IMR-90 (cell line): ENCODE data around the gene ALK. TPM values are rescaled to one million over a fixed set of nuclear protein-coding genes. Genes with fewer than 3 reads are reported as not detected.

Experiments
- ATAC-seq: fragments of 200-7000 bp; cut with Tn5 transposase; 2 replicates; pipeline ENCODE4 v1.9.1; 2020; ENCODE audit warnings: low read depth, mild to moderate bottlenecking, moderate library complexity
- BruUV-seq: library from RNA; stranded (reverse); fragments of 400-500 nt; replicated peaks from 2 replicates; lab custom pipeline; 2021; lab: Mats Ljungman, UMichigan
- CTCF ChIA-PET: fragments of 300-600 bp; formaldehyde crosslinking; extraction: SDS; loops from one replicate; lab custom pipeline; 2021; ENCODE audit warnings: antibody characterized with exemption; lab: Yijun Ruan, JAX
- POLR2A ChIA-PET: fragments of 300-600 bp; sonication (Branson Sonifier 250); formaldehyde crosslinking; loops from one replicate; lab custom pipeline; 2022; ENCODE audit warnings: antibody characterized with exemption; ENCODE audit not compliant: unreplicated experiment; lab: Charles Lee
- DNase-seq: peaks from one replicate; pipeline ENCODE4 v3.0.0; 2013
- H2AFZ ChIP-seq: replicated peaks from 2 replicates; pipeline ENCODE3; 2013; ENCODE audit warnings: low read length, mild to moderate bottlenecking; ENCODE audit not compliant: poor library complexity
- H2AK5ac ChIP-seq: 2 replicates; pipeline ENCODE4 v1.6.1; 2013; ENCODE audit warnings: low read depth, low read length, inconsistent platforms
- H2AK9ac ChIP-seq: replicated peaks from 2 replicates; pipeline ENCODE3; 2013; ENCODE audit warnings: mild to moderate bottlenecking, low read depth, low read length, moderate library complexity; ENCODE audit not compliant: poor library complexity
- H2BK120ac ChIP-seq: 2 replicates; pipeline ENCODE4 v1.6.1; 2013; ENCODE audit warnings: low read depth, low read length, inconsistent platforms
- H2BK15ac ChIP-seq: 3 replicates; pipeline ENCODE4 v1.6.1; 2013; ENCODE audit warnings: low read depth, low read length, inconsistent platforms
- H2BK20ac ChIP-seq: 2 replicates; pipeline ENCODE4 v1.6.1; 2013; ENCODE audit warnings: low read depth, mild to moderate bottlenecking, inconsistent platforms, low read length, moderate library complexity
- H2BK5ac ChIP-seq: 2 replicates; pipeline ENCODE4 v1.6.1; 2013; ENCODE audit warnings: mild to moderate bottlenecking, low read depth, low read length, inconsistent platforms; ENCODE audit not compliant: poor library complexity, severe bottlenecking
- H3K14ac ChIP-seq: replicated peaks from 2 replicates; pipeline ENCODE4 v1.6.1; 2013; ENCODE audit warnings: low read depth, low read length, inconsistent platforms
- H3K18ac ChIP-seq: 2 replicates; pipeline ENCODE4 v1.6.1; 2013; ENCODE audit warnings: low read depth, low read length, control low read depth
- H3K23ac ChIP-seq: 2 replicates; pipeline ENCODE4 v1.6.1; 2013; ENCODE audit warnings: low read depth, low read length, inconsistent platforms
- H3K27ac ChIP-seq: 2 replicates; pipeline ENCODE4 v1.5.1; 2013; ENCODE audit warnings: mild to moderate bottlenecking, control low read depth, low read length; ENCODE audit not compliant: insufficient read depth
- H3K27me3 ChIP-seq: 2 replicates; pipeline ENCODE4 v1.6.1; 2013; ENCODE audit warnings: low read length; ENCODE audit not compliant: control insufficient read depth, insufficient read depth
- H3K36me3 ChIP-seq: 2 replicates; pipeline ENCODE4 v1.6.1; 2013; ENCODE audit warnings: low read length, mixed read lengths; ENCODE audit not compliant: control insufficient read depth, insufficient read depth
- H3K4ac ChIP-seq: 2 replicates; pipeline ENCODE4 v1.6.1; 2013; ENCODE audit warnings: low read depth, low read length, inconsistent platforms
- H3K4me1 ChIP-seq: 2 replicates; pipeline ENCODE4 v1.6.1; 2013; ENCODE audit warnings: low read length, mixed read lengths; ENCODE audit not compliant: control insufficient read depth, insufficient read depth
- H3K4me2 ChIP-seq: 2 replicates; pipeline ENCODE4 v1.6.1; 2013; ENCODE audit warnings: low read depth, mild to moderate bottlenecking, control low read depth, low read length, moderate library complexity
- H3K4me3 ChIP-seq: 2 replicates; pipeline ENCODE4 v1.5.1; 2013; ENCODE audit warnings: low read depth, mild to moderate bottlenecking, control low read depth, low read length, moderate library complexity; ENCODE audit not compliant: insufficient read depth
- H3K56ac ChIP-seq: 2 replicates; pipeline ENCODE4 v1.6.1; 2013; ENCODE audit warnings: low read length, inconsistent platforms; ENCODE audit not compliant: insufficient read depth; ENCODE audit errors: extremely low read depth
- H3K79me1 ChIP-seq, 2 experiments: 2 replicates each; pipeline ENCODE4 v1.6.1; 2013; ENCODE audit warnings: low read length in 2 of 2, inconsistent platforms in 1 of 2, low read depth in 1 of 2
- H3K9ac ChIP-seq: 2 replicates; pipeline ENCODE4 v1.6.1; 2013; ENCODE audit warnings: low read depth, low read length, control low read depth
- H3K9me1 ChIP-seq: 2 replicates; pipeline ENCODE4 v1.6.1; 2013; ENCODE audit warnings: low read length, inconsistent platforms; ENCODE audit not compliant: insufficient read depth
- H3K9me3 ChIP-seq: 2 replicates; pipeline ENCODE4 v1.6.1; 2013; ENCODE audit warnings: low read length; ENCODE audit not compliant: control insufficient read depth, insufficient read depth
- H4K20me1 ChIP-seq: 2 replicates; pipeline ENCODE4 v1.6.1; 2013; ENCODE audit warnings: low read length, inconsistent platforms; ENCODE audit not compliant: insufficient read depth
- H4K5ac ChIP-seq: 2 replicates; pipeline ENCODE4 v1.6.1; 2013; ENCODE audit warnings: mild to moderate bottlenecking, low read depth, low read length, control low read depth
- H4K8ac ChIP-seq, 2 experiments: 2 replicates each; pipeline ENCODE4 v1.6.1; 2013; ENCODE audit warnings: low read depth in 2 of 2, low read length in 2 of 2, control low read depth in 1 of 2, inconsistent platforms in 1 of 2
- H4K91ac ChIP-seq: 2 replicates; pipeline ENCODE4 v1.6.1; 2013; ENCODE audit warnings: low read depth, low read length, inconsistent platforms; ENCODE audit not compliant: insufficient read depth
- BHLHE40 ChIP-seq: fragments of 150-350 bp; IDR thresholded peaks from 2 replicates; pipeline ENCODE4 v1.6.1; 2016; ENCODE audit warnings: mild to moderate bottlenecking, low read depth, low read length
- CHD1 ChIP-seq: IDR thresholded peaks from 2 replicates; pipeline ENCODE4 v1.6.1; 2012; ENCODE audit warnings: low read depth, low read length, improper control_type of control experiment
- CTCF ChIP-seq: conservative IDR thresholded peaks from 2 replicates; pipeline ENCODE4 v1.5.1; 2012; ENCODE audit warnings: mild to moderate bottlenecking, low read depth, low read length, improper control_type of control experiment
- ELK1 ChIP-seq: fragments of 150-350 bp; IDR thresholded peaks from 2 replicates; pipeline ENCODE4 v1.6.1; 2016; ENCODE audit warnings: low read depth, mild to moderate bottlenecking, low read length, moderate library complexity, borderline replicate concordance
- FOS ChIP-seq: fragments of 150-350 bp; IDR thresholded peaks from 2 replicates; pipeline ENCODE4 v1.6.1; 2016; ENCODE audit warnings: low read depth, low read length
- MAFK ChIP-seq: IDR thresholded peaks from 2 replicates; pipeline ENCODE4 v1.6.1; 2012; ENCODE audit warnings: low read depth, low read length, improper control_type of control experiment
- MAZ ChIP-seq: IDR thresholded peaks from 2 replicates; pipeline ENCODE4 v1.6.1; 2012; ENCODE audit warnings: low read depth, mild to moderate bottlenecking, low read length, improper control_type of control experiment, moderate library complexity, borderline replicate concordance
- MXI1 ChIP-seq: IDR thresholded peaks from 2 replicates; pipeline ENCODE4 v1.6.1; 2012; ENCODE audit warnings: low read depth, mild to moderate bottlenecking, low read length, moderate library complexity, borderline replicate concordance
- NFE2L2 ChIP-seq: fragments of 150-350 bp; IDR thresholded peaks from 2 replicates; pipeline ENCODE4 v1.6.1; 2016; ENCODE audit warnings: low read depth, mild to moderate bottlenecking, low read length
- POLR2A ChIP-seq: IDR thresholded peaks from 2 replicates; pipeline ENCODE4 v1.6.1; 2012; ENCODE audit warnings: mild to moderate bottlenecking, low read depth, low read length
- RAD21 ChIP-seq: IDR thresholded peaks from 2 replicates; pipeline ENCODE4 v1.6.1; 2012; ENCODE audit warnings: low read length, improper control_type of control experiment
- RCOR1 ChIP-seq: IDR thresholded peaks from 2 replicates; pipeline ENCODE4 v1.6.1; 2012; ENCODE audit warnings: mild to moderate bottlenecking, low read length, improper control_type of control experiment; ENCODE audit not compliant: insufficient replicate concordance
- RFX5 ChIP-seq: IDR thresholded peaks from 2 replicates; pipeline ENCODE4 v1.8.0; 2012; ENCODE audit warnings: low read depth, mild to moderate bottlenecking, low read length, moderate library complexity
- SMC3 ChIP-seq: fragments of 150-350 bp; IDR thresholded peaks from 2 replicates; pipeline ENCODE4 v1.6.1; 2016; ENCODE audit warnings: low read depth, mild to moderate bottlenecking, antibody characterized with exemption, low read length, moderate library complexity
- WGBS, 2 experiments: methylation state at CpG; one replicate each; pipeline versions ENCODE4 v1.1.5 to v1.1.7; 2013; ENCODE audit warnings: missing lambda C conversion rate in 2 of 2; ENCODE audit not compliant: insufficient read length in 1 of 2; ENCODE audit errors: extremely low coverage in 2 of 2; 5-methylcytosine and 5-hydroxymethylcytosine counted together
- dilution Hi-C: fragments of 300-500 bp; cut with HindIII; formaldehyde crosslinking; loops from one replicate; pipeline ENCODE4 v1.14.3; 2018; ENCODE audit warnings: low sequenced_read_pairs; ENCODE audit not compliant: unreplicated experiment
- in situ Hi-C: fragments of 300-500 bp; cut with MboI; formaldehyde crosslinking; loops from 3 replicates; pipeline ENCODE4 v1.14.3; 2019; ENCODE audit warnings: low sequenced_read_pairs, inconsistent platforms, mixed read lengths
- intact Hi-C: fragments of 100-400 bp; cut with micrococcal nuclease; formaldehyde crosslinking; loops from 2 replicates; pipeline ENCODE4 v1.10.0; 2022
- polyA plus RNA-seq, 3 experiments: library from polyadenylated mRNA; depleted of rRNA; stranded (reverse); fragments of >200 nt; gene quantifications; 2 replicates each; pipeline ENCODE4 v1.2.3, GENCODE V29; 2012; ENCODE audit warnings: low replicate concordance in 1 of 3
- total RNA-seq: library from RNA; depleted of rRNA; stranded (reverse); fragments of >200 nt; gene quantifications from 2 replicates; pipeline ENCODE4 v1.2.3, GENCODE V29; 2012

ALK gene
- total and polyA plus RNA-seq, 2 of the 4 experiments (the other 2 are of a cell fraction) = not detected

DNA sequence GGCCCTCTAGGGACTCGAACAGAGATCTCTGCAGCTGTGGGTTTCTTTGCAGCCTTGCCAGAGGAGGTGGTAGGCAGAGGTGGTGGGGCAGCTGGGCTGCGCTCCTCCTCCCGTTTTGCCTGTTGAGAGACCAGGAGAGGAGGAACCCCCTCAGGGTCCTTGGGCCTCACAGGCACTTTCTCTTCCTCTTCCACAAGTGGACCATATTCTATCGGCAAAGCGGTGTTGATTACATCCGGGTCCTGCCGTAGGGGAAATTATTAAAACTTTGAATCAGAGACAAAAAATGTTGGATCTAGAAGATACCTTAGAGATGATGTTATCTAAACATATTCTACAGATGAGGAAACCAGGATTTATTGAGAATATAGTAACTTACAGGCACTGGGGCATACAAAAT, 727.7 kb downstream of the ALK start:
- no peak overlapping the region for H4K8ac ChIP-seq
- no peak overlapping the region for H3K4me3 ChIP-seq
- WGBS, 2 experiments = no CpG with 5 or more reads among the region's 7 CpGs
- no peak overlapping the region for H3K14ac ChIP-seq
- ChIA-PET CTCF (no interaction called here), POLR2A (no interaction called here)
- no peak overlapping the region for H2AK9ac ChIP-seq
- no peaks in the 10 kb centered on the region for H4K20me1 ChIP-seq
- H2AK5ac ChIP-seq = no peak overlapping the region
- H2BK5ac ChIP-seq = no peak overlapping the region
- H3K9me3 ChIP-seq = no peaks in the 10 kb centered on the region
- no peak overlapping the region for H2BK120ac ChIP-seq
- no TSS peak for BruUV-seq
- no peak overlapping the region for H2BK20ac ChIP-seq
- TF ChIP-seq CTCF (no peak), MXI1 (no peak), POLR2A (no peak), BHLHE40 (no peak), CHD1 (no peak), ELK1 (no peak), RAD21 (no peak), SMC3 (no peak), NFE2L2 (no peak), RFX5 (no peak), MAFK (no peak), MAZ (no peak), FOS (no peak), RCOR1 (no peak)
- H3K23ac ChIP-seq = no peak overlapping the region
- DNase-seq = no peak
- no peak overlapping the region for H3K18ac ChIP-seq
- no peak overlapping the region for H4K91ac ChIP-seq
- H3K4ac ChIP-seq = no peak overlapping the region
- H3K56ac ChIP-seq = no peak overlapping the region
- H2AFZ ChIP-seq = no peak overlapping the region
- dilution Hi-C loops = no loop called here
- no peak for ATAC-seq
- in situ Hi-C loops = loop anchor here (5.0 kb wide), 1 partner anchor 236 kb away; no protein-coding TSS in a partner anchor
- H3K27ac ChIP-seq = no peak overlapping the region
- no peak overlapping the region for H4K5ac ChIP-seq
- no peak overlapping the region for H3K4me2 ChIP-seq
- no peaks in the 10 kb centered on the region for H3K79me1 ChIP-seq
- H3K27me3 ChIP-seq = no peaks in the 10 kb centered on the region
- no peaks in the 10 kb centered on the region; the same call in 1 of the 2 replicates for H3K36me3 ChIP-seq
- H3K9ac ChIP-seq = no peak overlapping the region
- H3K9me1 ChIP-seq = no peaks in the 10 kb centered on the region
- no peak overlapping the region for H2BK15ac ChIP-seq
- intact Hi-C loops = no loop called here
- no peaks in the 10 kb centered on the region for H3K4me1 ChIP-seq
